Omental fat pad (tissue), 4 donors: ENCODE data around the gene WDR44. TPM values are rescaled to one million over a fixed set of nuclear protein-coding genes. Genes with fewer than 3 reads are reported as not detected.
A peak's percentile ranks its signal among the peaks of the same experiment; 100 is the strongest.
"Not testable (repeated sequence)": the region's sequence is repeated elsewhere in the genome, so short reads cannot be mapped to it uniquely, and the experiment has no call there.

Experiments used
- ATAC-seq: fragments of 150-250 bp; one replicate; pipeline ENCODE4 v1.9.1; 2016; ENCODE audit warnings: mild to moderate bottlenecking, moderate library complexity; ENCODE audit not compliant: low FRiP score
- DNase-seq: peaks from one replicate; pipeline ENCODE4 v3.0.0-alpha.2; 2019; ENCODE audit warnings: low spot score
- CTCF ChIP-seq, 3 donors: fragments of 450-650 bp; IDR thresholded peaks; one replicate each; pipeline ENCODE4 v1.5.1; 2016 to 2017; ENCODE audit warnings: antibody characterized with exemption in 3 of 3, mild to moderate bottlenecking in 3 of 3, moderate library complexity in 2 of 3
- total RNA-seq, 4 donors: library from RNA; depleted of rRNA; stranded (reverse); fragments of >200 nt; gene quantifications; one replicate each; pipeline ENCODE4 v1.1.0, GENCODE V29; 2016

WDR44 gene
- total RNA-seq, 4 donors from 2014 or later: 16.3 to 21.2 (median 19.7) TPM

DNA sequence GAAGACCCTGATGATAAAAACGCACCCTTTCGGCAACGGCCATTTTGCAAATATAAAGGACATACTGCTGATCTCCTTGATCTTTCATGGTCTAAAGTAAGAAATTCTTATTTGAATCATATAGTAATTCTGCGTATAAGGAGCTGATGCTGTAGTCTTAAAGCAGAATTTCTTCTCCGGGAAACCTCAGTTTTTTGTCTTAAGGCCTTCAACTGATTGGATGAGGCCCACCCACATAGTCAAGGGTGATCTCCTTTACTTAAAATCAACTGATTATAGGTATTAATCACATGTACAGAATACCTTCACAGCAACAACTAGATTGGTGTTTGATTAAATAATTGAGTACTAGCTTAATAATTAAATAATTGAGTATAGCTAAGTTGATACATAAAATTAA, 86.9 kb downstream of the WDR44 start:
- no peak for DNase-seq
- TF ChIP-seq CTCF (IDR thresholded peaks at IDR 0.05): no peak
- ATAC-seq: no peak

GRCh38 chrX:118437283-118437682, 91.4 kb downstream of the WDR44 start:
- no peak for TF ChIP-seq CTCF (IDR thresholded peaks at IDR 0.05)
- ATAC-seq: no peak
- no peak for DNase-seq

- ATAC-seq (no peak), DNase-seq (no peak)
- no peak for TF ChIP-seq CTCF (IDR thresholded peaks at IDR 0.05)
These were observed 102.4 kb downstream of the WDR44 start for GRCh38 chrX:118448273-118448783.

- ATAC-seq (no peak), DNase-seq (no peak)
- no peak for TF ChIP-seq CTCF (IDR thresholded peaks at IDR 0.05)
These were observed 109.1 kb downstream of the WDR44 start for GRCh38 chrX:118455013-118455412.

DNA sequence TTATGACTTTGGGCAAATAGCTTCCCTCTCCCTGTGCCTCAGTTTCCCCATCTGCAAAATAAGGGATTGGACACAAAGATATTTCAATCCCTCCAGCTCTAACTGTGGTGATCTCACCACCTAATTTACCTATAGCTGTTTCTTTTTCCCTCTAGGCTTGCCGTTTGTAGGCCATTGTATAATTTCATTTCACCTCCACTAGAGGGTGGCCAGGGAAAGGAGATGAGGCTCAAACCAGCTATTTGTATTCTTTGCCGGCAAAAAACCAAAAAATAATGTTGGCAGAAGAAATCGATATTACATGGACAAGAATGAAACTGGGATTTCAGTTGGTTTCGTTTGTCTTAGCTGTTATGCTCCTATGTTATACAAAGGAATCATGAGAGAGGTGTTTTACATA, 113.6 kb downstream of the WDR44 start:
- no peak for ATAC-seq
- peak in 1 of 3 donors; percentile 11 for TF ChIP-seq CTCF (IDR thresholded peaks at IDR 0.05)
- no peak for DNase-seq

- no peak for TF ChIP-seq CTCF (IDR thresholded peaks at IDR 0.05)
- no peak for ATAC-seq
These were observed 118.6 kb downstream of the WDR44 start for GRCh38 chrX:118464501-118464900.

DNA sequence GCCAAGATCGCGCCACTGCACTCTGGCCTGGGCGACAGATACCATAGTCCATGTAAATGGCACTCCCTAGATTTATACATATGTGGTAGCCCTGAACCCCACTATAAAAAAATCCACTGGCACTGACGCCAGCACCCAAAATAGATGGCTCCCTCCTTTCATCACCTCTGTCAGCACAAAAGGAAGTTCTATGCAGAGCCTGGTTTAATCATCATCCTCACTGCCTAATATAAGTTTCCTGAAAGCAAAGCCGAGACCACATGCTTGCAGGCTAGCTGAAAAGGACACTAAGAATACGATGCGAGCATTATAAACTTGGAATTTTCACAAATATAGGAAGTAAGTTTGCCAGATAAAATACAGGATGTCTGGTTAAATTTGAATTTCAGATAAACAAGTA, 122.2 kb downstream of the WDR44 start:
- DNase-seq: no peak
- no peak for ATAC-seq
- no peak for TF ChIP-seq CTCF (IDR thresholded peaks at IDR 0.05)

More at GRCh38 chrX:118464501-118464900, 118.6 kb downstream of the WDR44 start:
- no peak for DNase-seq

- DNase-seq, ATAC-seq: not testable (repeated sequence)
These were observed 124.9 kb downstream of the WDR44 start for GRCh38 chrX:118470721-118471347.
